ENCODE data around the gene ETS1.

ETS1 gene

GRCh38 chr11:128565881-128566280, 21.5 kb downstream of the ETS1 start:
- DNase-seq (ENCODE audit: low spot score), result no peak

- no peak for DNase-seq (ENCODE audit: low spot score)
Observed at GRCh38 chr11:128564642-128565245, 22.6 kb downstream of the ETS1 start.

- no peak for DNase-seq (ENCODE audit: low spot score)
Observed at GRCh38 chr11:128563942-128564641, 23.3 kb downstream of the ETS1 start.

GRCh38 chr11:128563308-128563707, 24.1 kb downstream of the ETS1 start:
- no peak for DNase-seq (ENCODE audit: low spot score)

- no peak for DNase-seq (ENCODE audit: low spot score)
Observed at GRCh38 chr11:128559496-128560103, 27.8 kb downstream of the ETS1 start.

- no peak for DNase-seq (ENCODE audit: low spot score)
Observed at GRCh38 chr11:128555606-128556005, 31.8 kb downstream of the ETS1 start.

GRCh38 chr11:128553662-128554362, 33.5 kb downstream of the ETS1 start:
- no peak for DNase-seq (ENCODE audit: low spot score)

- no peak for DNase-seq (ENCODE audit: low spot score)
Observed at GRCh38 chr11:128552783-128553661, 34.3 kb downstream of the ETS1 start.

GRCh38 chr11:128551611-128552335, 35.6 kb downstream of the ETS1 start:
- DNase-seq (ENCODE audit: low spot score), result no peak

GRCh38 chr11:128551058-128551457, 36.3 kb downstream of the ETS1 start:
- no peak for DNase-seq (ENCODE audit: low spot score)

- DNase-seq (ENCODE audit: low spot score), result no peak
Observed at GRCh38 chr11:128550261-128550821, 37.0 kb downstream of the ETS1 start.

- DNase-seq (ENCODE audit: low spot score), result no peak
Observed at GRCh38 chr11:128549256-128549944, 38.0 kb downstream of the ETS1 start.

GRCh38 chr11:128548649-128549255, 38.6 kb downstream of the ETS1 start:
- no peak for DNase-seq (ENCODE audit: low spot score)

GRCh38 chr11:128547946-128548648, 39.3 kb downstream of the ETS1 start:
- DNase-seq (ENCODE audit: low spot score), result no peak

- DNase-seq (ENCODE audit: low spot score), result no peak
Observed at GRCh38 chr11:128546916-128547315, 40.4 kb downstream of the ETS1 start.

GRCh38 chr11:128544471-128545051, 42.8 kb downstream of the ETS1 start:
- DNase-seq (ENCODE audit: low spot score), result no peak

- DNase-seq (ENCODE audit: low spot score), result no peak
Observed at GRCh38 chr11:128540469-128540868, 46.9 kb downstream of the ETS1 start.

GRCh38 chr11:128536506-128536905, 50.9 kb downstream of the ETS1 start:
- no peak for DNase-seq (ENCODE audit: low spot score)
